T-helper 1 cell treated with Interleukin-12 subunit alpha and Interleukin-12 subunit beta and Interleukin-4 antibody, amounts not matched to agents 30 ng/mL and 1 ng/mL, for 36 hours (primary cell): Measurements from ENCODE around the gene LMNB1. TPM values are rescaled to one million over a fixed set of nuclear protein-coding genes. Genes with fewer than 3 reads are reported as not detected.

Experiments used
- intact Hi-C: fragments of 100-400 bp; cut with micrococcal nuclease; formaldehyde crosslinking; loops from one replicate; pipeline ENCODE4 v1.15.1; 2024
- total RNA-seq: library from RNA; stranded (reverse); gene quantifications from 2 replicates; pipeline ENCODE4 v1.2.3, GENCODE V29; 2022

The LMNB1 gene
- total RNA-seq, 1 donor from 2014 or later = 210 TPM

DNA sequence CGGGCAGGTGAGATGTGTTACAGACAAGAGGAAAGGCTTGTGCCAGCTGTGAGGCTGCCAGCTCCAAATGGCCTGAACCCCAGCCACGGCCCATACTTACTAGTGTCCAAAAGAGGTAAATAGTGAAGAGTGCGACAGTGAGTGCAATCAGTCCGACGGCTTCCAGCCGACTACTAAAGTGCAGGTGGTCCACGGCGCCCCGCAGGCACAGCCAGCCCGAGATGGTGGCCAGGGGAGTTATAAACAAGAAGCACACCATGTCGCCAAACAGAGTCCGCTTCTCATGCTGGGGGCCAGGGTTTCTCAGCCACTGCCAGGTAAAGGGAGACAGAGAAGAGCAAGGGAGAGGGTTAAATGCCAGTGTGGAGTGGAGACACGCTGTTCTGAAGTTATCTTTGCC is 101.1 kb downstream of the LMNB1 start:
- intact Hi-C loops = no loop called here

DNA sequence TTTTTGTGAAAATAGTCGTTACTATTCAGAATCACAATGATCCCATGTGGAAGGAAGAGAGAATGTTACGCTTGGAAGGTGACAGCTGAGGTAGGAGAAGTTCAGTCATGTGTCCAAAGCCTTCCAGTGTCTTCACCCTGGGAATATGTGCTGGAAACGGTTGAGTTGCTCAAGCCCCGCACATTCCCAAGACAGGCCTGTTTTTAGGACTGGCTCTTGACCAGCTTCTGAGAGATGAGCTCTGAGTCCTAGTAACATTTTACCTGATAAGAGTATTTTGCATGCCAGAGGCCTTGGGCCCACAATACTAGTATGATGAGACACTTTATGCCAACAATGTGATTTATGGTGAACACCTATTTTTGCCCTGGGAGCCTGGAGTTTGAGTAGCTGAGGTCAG is 101.7 kb downstream of the LMNB1 start:
- intact Hi-C loops = no loop called here

DNA sequence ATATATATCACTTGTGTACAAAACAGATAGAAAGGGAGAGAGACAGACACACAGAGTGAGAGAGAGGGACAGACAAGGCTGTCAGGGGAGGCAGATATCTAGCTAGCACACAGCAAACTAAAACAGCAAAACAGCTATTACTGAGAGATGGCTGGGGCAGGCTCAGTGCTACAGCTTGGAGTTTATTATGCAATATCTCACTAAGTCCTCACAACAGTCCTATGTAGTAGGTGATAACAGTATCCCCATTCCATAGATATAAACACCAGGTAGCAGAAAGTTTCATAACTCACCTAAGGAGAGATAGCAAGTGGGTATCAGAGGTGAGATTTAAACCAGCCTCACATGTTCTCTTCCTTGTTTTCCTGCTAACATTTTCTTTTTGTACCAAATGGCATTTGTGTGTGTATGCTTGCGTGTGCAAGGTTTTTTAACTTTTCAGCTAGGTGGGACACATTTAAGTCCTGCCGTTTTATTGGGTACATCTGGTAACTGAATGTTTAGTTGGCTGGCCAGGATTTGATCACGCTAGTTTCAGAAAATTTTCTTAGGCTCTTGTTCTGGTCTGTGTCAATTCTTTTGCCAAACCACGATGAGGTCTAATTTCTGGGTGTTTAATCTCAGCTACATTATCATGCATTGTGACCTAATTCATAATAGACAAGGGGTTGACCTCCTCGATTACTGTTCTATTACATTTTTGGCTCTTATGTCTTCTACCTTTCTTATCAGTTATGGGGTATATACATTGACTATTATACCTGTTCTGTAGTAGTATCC is 105.1 kb downstream of the LMNB1 start:
- intact Hi-C loops = no loop called here

DNA sequence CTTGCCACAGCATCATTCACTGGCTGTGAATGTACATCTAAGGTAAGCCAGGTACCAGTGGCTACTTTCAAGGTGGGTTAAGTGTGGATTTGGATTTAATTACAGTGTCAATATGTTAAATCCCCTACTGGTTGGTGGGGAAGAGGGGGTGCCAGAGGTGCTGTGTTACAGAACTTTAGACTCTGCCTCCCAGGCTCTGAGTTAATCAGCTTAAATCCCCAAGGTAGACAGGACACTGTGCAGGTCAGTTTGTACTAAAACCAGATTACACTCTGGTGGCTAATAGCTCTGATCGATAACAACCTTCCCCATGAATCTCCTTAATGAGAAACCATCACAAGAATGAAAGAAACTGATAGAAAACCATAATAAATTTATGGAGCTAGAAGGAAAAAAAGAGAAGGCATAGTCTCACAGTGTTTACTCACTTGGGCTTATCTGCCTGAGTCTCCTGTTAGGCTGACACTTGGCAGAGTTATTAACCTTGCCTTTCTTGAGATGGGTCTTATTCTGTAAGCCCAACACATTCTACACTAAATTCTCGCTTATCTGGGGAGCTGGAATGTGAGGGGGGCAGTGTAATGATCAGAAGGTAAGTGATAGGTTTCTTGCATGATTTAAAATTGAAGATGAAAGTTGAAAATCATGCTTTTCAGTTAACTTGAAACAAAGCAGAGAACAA is 106.8 kb downstream of the LMNB1 start:
- intact Hi-C loops = no loop called here

DNA sequence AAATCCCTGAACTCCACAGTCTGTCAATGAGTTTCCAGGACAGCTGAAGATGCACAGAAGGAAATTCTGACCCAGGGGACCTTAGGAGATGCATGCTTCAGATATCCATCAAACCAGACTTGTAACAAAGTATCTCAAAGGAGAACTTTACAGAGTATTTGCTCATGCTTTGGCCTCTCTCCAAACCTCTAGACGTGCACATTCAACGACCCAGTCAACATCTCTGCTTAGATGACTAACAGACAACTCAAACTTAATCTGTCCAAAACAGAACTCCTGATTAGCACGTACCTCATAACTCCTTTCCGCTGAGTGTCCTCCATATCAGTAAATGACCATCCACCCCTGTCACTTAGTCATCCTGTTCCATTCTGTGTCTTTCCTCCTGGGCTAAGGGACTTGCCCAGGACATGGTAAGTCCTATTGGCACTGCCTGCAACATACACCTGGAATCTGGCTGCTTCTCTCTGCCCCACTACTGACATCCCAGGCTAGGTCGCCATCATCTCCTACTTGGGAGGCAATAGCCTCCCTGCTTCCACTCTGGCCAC is 107.4 kb downstream of the LMNB1 start:
- intact Hi-C loops = no loop called here

Other genes with a start within 250 kb of the LMNB1 start
- 0.32 and 0.66 TPM in 2 replicates for gene ALDH7A1, start 181.9 kb upstream of the LMNB1 start, total RNA-seq
- gene PHAX, start 176.2 kb upstream of the LMNB1 start, total RNA-seq = 38.5 and 40.0 TPM in 2 replicates